Spleen (tissue), 11 donors: ENCODE data around the gene UGT2B7. TPM values are rescaled to one million over a fixed set of nuclear protein-coding genes. Genes with fewer than 3 reads are reported as not detected.

Source experiments
- DNase-seq: peaks from one replicate; pipeline ENCODE4 v3.0.0-alpha.2; 2020
- H3K27ac ChIP-seq, 8 donors: fragments of 200-600 bp; sonication (generic) in 7 of 8; 1 replicate in 4 of 8; 2 replicates in 4 of 8; pipeline versions ENCODE4 v1.5.0 to v1.8.0; 2016 to 2021; ENCODE audit warnings: inconsistent platforms in 4 of 8, mild to moderate bottlenecking in 4 of 8, moderate library complexity in 1 of 8
- H3K27me3 ChIP-seq, 7 donors: fragments of 200-600 bp; sonication (generic) in 6 of 7; replicated peaks in 1 of 7; 1 replicate in 4 of 7; 2 replicates in 3 of 7; pipeline versions ENCODE4 v1.5.0 to v1.8.0; 2016 to 2021; ENCODE audit warnings: inconsistent platforms in 3 of 7, mild to moderate bottlenecking in 1 of 7
- H3K36me3 ChIP-seq, 6 donors: fragments of 200-600 bp; sonication (generic) in 5 of 6; 1 replicate in 4 of 6; 2 replicates in 2 of 6; pipeline versions ENCODE4 v1.5.0 to v1.8.0; 2016 to 2021; ENCODE audit warnings: inconsistent platforms in 2 of 6
- H3K4me1 ChIP-seq, 6 donors: fragments of 200-600 bp; sonication (generic) in 5 of 6; 1 replicate in 3 of 6; 2 replicates in 3 of 6; pipeline versions ENCODE4 v1.5.0 to v1.8.0; 2016 to 2021; ENCODE audit warnings: inconsistent platforms in 3 of 6
- H3K4me3 ChIP-seq, 8 donors: fragments of 200-600 bp; sonication (generic) in 7 of 8; 1 replicate in 4 of 8; 2 replicates in 4 of 8; pipeline versions ENCODE4 v1.5.0 to v1.8.0; 2016 to 2021; ENCODE audit warnings: inconsistent platforms in 4 of 8, mild to moderate bottlenecking in 4 of 8, moderate library complexity in 2 of 8
- H3K9me3 ChIP-seq, 8 donors: fragments of 200-600 bp; sonication (generic) in 7 of 8; 1 replicate in 4 of 8; 2 replicates in 4 of 8; pipeline versions ENCODE4 v1.5.0 to v1.8.0; 2016 to 2021; ENCODE audit warnings: inconsistent platforms in 4 of 8
- CTCF ChIP-seq, 11 experiments: fragments of 200-600 bp in 7 of 11; fragments of 450-650 bp in 4 of 11; sonication (generic) in 4 of 11; IDR thresholded peaks in 8 of 11; conservative IDR thresholded peaks in 3 of 11; 1 replicate in 7 of 11; 2 replicates in 4 of 11; pipeline versions ENCODE4 v1.4.0 to v1.8.0; 2016 to 2021; ENCODE audit warnings: antibody characterized with exemption in 11 of 11, inconsistent platforms in 4 of 11, mild to moderate bottlenecking in 1 of 11
- POLR2A ChIP-seq, 3 donors: fragments of 450-650 bp; IDR thresholded peaks; one replicate each; pipeline ENCODE4 v1.5.1; 2017; ENCODE audit warnings: antibody characterized with exemption in 3 of 3, mild to moderate bottlenecking in 1 of 3
- POLR2AphosphoS5 ChIP-seq, 3 donors: sonication (generic); formaldehyde crosslinking; IDR thresholded peaks; one replicate each; pipeline ENCODE4 v1.5.1; 2017; ENCODE audit warnings: antibody characterized with exemption in 3 of 3
- WGBS, 5 donors: extraction: QIAGEN DNeasy Blood & Tissue Kit in 3 of 5; methylation state at CpG; one replicate each; pipeline versions ENCODE4 v1.1.5 to v1.1.7; 2013 to 2018; 5-methylcytosine and 5-hydroxymethylcytosine counted together
- intact Hi-C: fragments of 100-400 bp; cut with DNase I; formaldehyde crosslinking; loops from one replicate; pipeline ENCODE4 v1.15.0; 2023; ENCODE audit warnings: low total_unique reads
- polyA plus RNA-seq, 3 donors: library from polyadenylated mRNA; stranded (reverse); fragments of 200-250 nt; gene quantifications; one replicate each; pipeline ENCODE4 v1.2.1, GENCODE V29; 2013
- total RNA-seq, 7 donors: library from RNA; depleted of rRNA in 3 of 7; stranded (reverse); fragments of >200 nt in 3 of 7; fragmentation: NEBNext Ultra II Directional in 4 of 7; extraction: Animal tissue kit (Norgen Biotek cat#: 25700) in 4 of 7; gene quantifications; one replicate each; pipeline versions ENCODE4 v1.1.0 to v1.2.1, GENCODE V29; 2016 to 2021
- donor health status: healthy with polysubstance abuse.
- donor health status: DM: no; HTN: no; CAD: no; lungs with moderate emphysema.
- donor health status: DM: no; HTN: no; CAD: no.
- donor health status: Bipolar disorder and iron deficiency.
- donor health status: healthy.
- donor health status: DM: no; HTN: no; CAD: no.
- donor health status: DM: yes; HTN: yes; CAD: no.

Gene UGT2B7
- total and polyA plus RNA-seq, 10 donors = not detected

- H3K27ac ChIP-seq = no peak overlapping the region
- no peak for TF ChIP-seq POLR2AphosphoS5 (IDR thresholded peaks at IDR 0.05)
- TF ChIP-seq CTCF (IDR thresholded peaks at IDR 0.05 in 8 of 11, conservative IDR thresholded peaks at IDR 0.05 in 3 of 11) = no peak
- no peak for TF ChIP-seq POLR2A (IDR thresholded peaks at IDR 0.05)
- 48 to 63% (median 53%) methylated on average over 2 of the region's 2 CpGs for WGBS, 5 donors
- no peaks in the 10 kb centered on the region for H3K9me3 ChIP-seq
- H3K4me1 ChIP-seq = no peaks in the 10 kb centered on the region
- intact Hi-C loops = no loop called here
- DNase-seq = no peak
- no peak overlapping the region for H3K4me3 ChIP-seq
- H3K36me3 ChIP-seq = no peaks in the 10 kb centered on the region
- H3K27me3 ChIP-seq = no peaks in the 10 kb centered on the region
Measured at GRCh38 chr4:69120870-69121269, 24.6 kb downstream of the UGT2B7 start.

GRCh38 chr4:69122476-69122875 lies 26.2 kb downstream of the UGT2B7 start:
- WGBS, 5 donors = 50 to 72% (median 58%) methylated on average over 3 of the region's 3 CpGs
- H3K4me3 ChIP-seq = no peak overlapping the region
- no peak overlapping the region for H3K27ac ChIP-seq
- H3K27me3 ChIP-seq = no peaks in the 10 kb centered on the region
- DNase-seq = no peak
- no peaks in the 10 kb centered on the region for H3K4me1 ChIP-seq
- H3K9me3 ChIP-seq = no peaks in the 10 kb centered on the region
- no peak for TF ChIP-seq CTCF (IDR thresholded peaks at IDR 0.05 in 8 of 11, conservative IDR thresholded peaks at IDR 0.05 in 3 of 11)
- intact Hi-C loops = no loop called here
- no peaks in the 10 kb centered on the region for H3K36me3 ChIP-seq

- WGBS, 5 donors = 89 to 100% (median 94%) methylated on average over 1 of the region's 1 CpG
- TF ChIP-seq POLR2A (IDR thresholded peaks at IDR 0.05) (no peak), CTCF (IDR thresholded peaks at IDR 0.05 in 8 of 11, conservative IDR thresholded peaks at IDR 0.05 in 3 of 11) (no peak), POLR2AphosphoS5 (IDR thresholded peaks at IDR 0.05) (no peak)
- intact Hi-C loops = no loop called here
Measured at GRCh38 chr4:69124941-69125340, 28.7 kb downstream of the UGT2B7 start.

GRCh38 chr4:69126024-69126423 lies 29.8 kb downstream of the UGT2B7 start:
- Histone ChIP-seq H3K36me3 (no peaks in the 10 kb centered on the region), H3K9me3 (no peaks in the 10 kb centered on the region), H3K4me3 (no peak overlapping the region), H3K27me3 (no peaks in the 10 kb centered on the region), H3K4me1 (no peaks in the 10 kb centered on the region), H3K27ac (no peak overlapping the region)
- DNase-seq = no peak
- TF ChIP-seq CTCF (IDR thresholded peaks at IDR 0.05 in 8 of 11, conservative IDR thresholded peaks at IDR 0.05 in 3 of 11) = no peak
- no peak for TF ChIP-seq POLR2A (IDR thresholded peaks at IDR 0.05)
- TF ChIP-seq POLR2AphosphoS5 (IDR thresholded peaks at IDR 0.05) = no peak
- intact Hi-C loops = no loop called here

More at GRCh38 chr4:69124941-69125340, 28.7 kb downstream of the UGT2B7 start:
- H3K27ac ChIP-seq = no peak overlapping the region
- no peaks in the 10 kb centered on the region for H3K36me3 ChIP-seq
- no peak overlapping the region for H3K4me3 ChIP-seq
- H3K27me3 ChIP-seq = no peaks in the 10 kb centered on the region
- DNase-seq = peak; percentile 30
- no peaks in the 10 kb centered on the region for H3K4me1 ChIP-seq
- no peaks in the 10 kb centered on the region for H3K9me3 ChIP-seq
